ENCODE results near the gene TJP3.

Gene TJP3

DNA sequence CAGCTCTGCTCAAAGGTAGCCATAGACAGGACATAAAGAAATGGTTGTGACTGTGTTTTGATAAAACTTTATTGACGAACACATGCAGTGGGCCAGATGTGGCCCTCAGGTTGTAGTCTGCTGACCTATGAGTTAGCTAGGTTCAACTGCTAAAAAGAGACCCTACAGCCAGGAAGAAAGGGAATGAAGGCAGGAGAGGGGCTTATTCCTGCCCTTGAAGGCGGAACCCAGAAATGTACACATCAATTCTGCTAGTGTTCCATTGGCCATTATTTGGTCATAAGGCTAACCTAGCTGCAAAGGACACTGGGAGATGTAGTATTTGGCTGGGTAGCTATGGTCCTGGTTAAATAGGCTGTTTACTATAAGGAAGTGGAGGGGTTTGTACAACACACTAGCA, 35.3 kb downstream of the TJP3 start:
- in situ Hi-C loops (cut with HindIII; ENCODE audit: low sequenced_read_pairs) = no loop called here
- TF ChIP-seq, protein P1, sequence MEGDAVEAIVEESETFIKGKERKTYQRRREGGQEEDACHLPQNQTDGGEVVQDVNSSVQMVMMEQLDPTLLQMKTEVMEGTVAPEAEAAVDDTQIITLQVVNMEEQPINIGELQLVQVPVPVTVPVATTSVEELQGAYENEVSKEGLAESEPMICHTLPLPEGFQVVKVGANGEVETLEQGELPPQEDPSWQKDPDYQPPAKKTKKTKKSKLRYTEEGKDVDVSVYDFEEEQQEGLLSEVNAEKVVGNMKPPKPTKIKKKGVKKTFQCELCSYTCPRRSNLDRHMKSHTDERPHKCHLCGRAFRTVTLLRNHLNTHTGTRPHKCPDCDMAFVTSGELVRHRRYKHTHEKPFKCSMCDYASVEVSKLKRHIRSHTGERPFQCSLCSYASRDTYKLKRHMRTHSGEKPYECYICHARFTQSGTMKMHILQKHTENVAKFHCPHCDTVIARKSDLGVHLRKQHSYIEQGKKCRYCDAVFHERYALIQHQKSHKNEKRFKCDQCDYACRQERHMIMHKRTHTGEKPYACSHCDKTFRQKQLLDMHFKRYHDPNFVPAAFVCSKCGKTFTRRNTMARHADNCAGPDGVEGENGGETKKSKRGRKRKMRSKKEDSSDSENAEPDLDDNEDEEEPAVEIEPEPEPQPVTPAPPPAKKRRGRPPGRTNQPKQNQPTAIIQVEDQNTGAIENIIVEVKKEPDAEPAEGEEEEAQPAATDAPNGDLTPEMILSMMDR (IDR thresholded peaks at IDR 0.05; ENCODE audit: low read depth, low read length, missing control alignments) = no peak
- H3K4me3 ChIP-seq (ENCODE audit: low read depth, low read length) = no peak overlapping the region
- no peak for DNase-seq (ENCODE audit: low read depth)

- no peak overlapping the region for H3K4me3 ChIP-seq (ENCODE audit: low read depth, low read length)
- no peak for DNase-seq (ENCODE audit: low read depth)
- TF ChIP-seq, protein P1 (IDR thresholded peaks at IDR 0.05; ENCODE audit: low read depth, low read length, missing control alignments) = no peak
- in situ Hi-C loops (cut with HindIII; ENCODE audit: low sequenced_read_pairs) = no loop called here
Observed at GRCh38 chr19:3745363-3746045, 37.3 kb downstream of the TJP3 start.

DNA sequence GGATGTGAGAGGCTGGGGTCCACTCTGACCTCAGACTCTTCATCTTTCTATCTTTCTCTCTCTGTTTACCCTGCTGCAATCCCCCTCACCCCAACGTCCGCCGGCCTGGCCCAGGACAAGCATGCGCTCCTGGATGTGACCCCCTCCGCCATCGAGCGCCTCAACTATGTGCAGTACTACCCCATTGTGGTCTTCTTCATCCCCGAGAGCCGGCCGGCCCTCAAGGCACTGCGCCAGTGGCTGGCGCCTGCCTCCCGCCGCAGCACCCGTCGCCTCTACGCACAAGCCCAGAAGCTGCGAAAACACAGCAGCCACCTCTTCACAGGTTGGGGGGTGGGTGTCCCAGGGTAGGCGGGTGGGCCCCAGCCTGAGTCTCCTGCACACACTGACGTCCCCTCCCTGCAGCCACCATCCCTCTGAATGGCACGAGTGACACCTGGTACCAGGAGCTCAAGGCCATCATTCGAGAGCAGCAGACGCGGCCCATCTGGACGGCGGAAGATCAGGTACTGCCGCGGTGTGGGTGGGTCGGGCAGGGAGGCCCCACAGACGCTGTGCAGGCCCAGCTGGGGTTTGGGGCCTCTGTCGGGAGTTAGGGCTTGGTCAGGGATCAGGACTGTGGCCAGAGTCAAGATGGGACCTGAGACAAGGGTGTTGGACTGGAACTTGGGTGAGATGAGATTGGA, 38.3 kb downstream of the TJP3 start:
- H3K4me3 ChIP-seq (ENCODE audit: low read depth, low read length) = no peak overlapping the region
- no peak for DNase-seq (ENCODE audit: low read depth)
- in situ Hi-C loops (cut with HindIII; ENCODE audit: low sequenced_read_pairs) = no loop called here
- TF ChIP-seq, protein P1 (IDR thresholded peaks at IDR 0.05; ENCODE audit: low read depth, low read length, missing control alignments) = no peak

DNA sequence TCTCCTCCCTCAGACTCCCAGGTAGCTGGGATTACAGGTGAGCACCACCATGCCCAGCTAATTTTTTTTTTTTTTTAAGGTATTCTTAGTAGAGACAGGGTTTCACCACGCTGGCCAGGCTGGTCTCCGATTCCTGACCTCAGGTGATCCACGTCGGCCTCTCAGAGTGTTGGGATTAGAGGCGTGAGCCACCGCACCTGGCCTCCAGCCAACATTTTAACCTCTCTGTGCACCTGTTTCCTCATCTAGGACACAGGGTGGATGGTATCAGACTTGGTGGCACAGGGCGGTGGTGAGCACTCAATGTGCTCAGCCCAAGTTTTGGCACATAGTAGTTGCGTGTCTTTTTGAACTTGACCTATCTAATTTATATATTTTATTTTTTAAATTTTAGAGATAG, 40.8 kb downstream of the TJP3 start:
- H3K4me3 ChIP-seq (ENCODE audit: low read depth, low read length) = no peak overlapping the region
- no peak for DNase-seq (ENCODE audit: low read depth)
- TF ChIP-seq, protein P1 (IDR thresholded peaks at IDR 0.05; ENCODE audit: low read depth, low read length, missing control alignments) = no peak
- in situ Hi-C loops (cut with HindIII; ENCODE audit: low sequenced_read_pairs) = no loop called here

GRCh38 chr19:3750211-3750610, 42.0 kb downstream of the TJP3 start:
- in situ Hi-C loops (cut with HindIII; ENCODE audit: low sequenced_read_pairs) = no loop called here
- TF ChIP-seq, protein P1 (IDR thresholded peaks at IDR 0.05; ENCODE audit: low read depth, low read length, missing control alignments) = no peak
- DNase-seq (ENCODE audit: low read depth) = no peak
- no peak overlapping the region for H3K4me3 ChIP-seq (ENCODE audit: low read depth, low read length)

- TF ChIP-seq, protein P1 (IDR thresholded peaks at IDR 0.05; ENCODE audit: low read depth, low read length, missing control alignments) = no peak
- no peak overlapping the region for H3K4me3 ChIP-seq (ENCODE audit: low read depth, low read length)
- DNase-seq (ENCODE audit: low read depth) = no peak
- in situ Hi-C loops (cut with HindIII; ENCODE audit: low sequenced_read_pairs) = no loop called here
Observed at GRCh38 chr19:3751236-3751635, 43.1 kb downstream of the TJP3 start.

All from astrocyte of the cerebellum (primary cell).